ENCODE data around the gene CDH4.

DNA sequence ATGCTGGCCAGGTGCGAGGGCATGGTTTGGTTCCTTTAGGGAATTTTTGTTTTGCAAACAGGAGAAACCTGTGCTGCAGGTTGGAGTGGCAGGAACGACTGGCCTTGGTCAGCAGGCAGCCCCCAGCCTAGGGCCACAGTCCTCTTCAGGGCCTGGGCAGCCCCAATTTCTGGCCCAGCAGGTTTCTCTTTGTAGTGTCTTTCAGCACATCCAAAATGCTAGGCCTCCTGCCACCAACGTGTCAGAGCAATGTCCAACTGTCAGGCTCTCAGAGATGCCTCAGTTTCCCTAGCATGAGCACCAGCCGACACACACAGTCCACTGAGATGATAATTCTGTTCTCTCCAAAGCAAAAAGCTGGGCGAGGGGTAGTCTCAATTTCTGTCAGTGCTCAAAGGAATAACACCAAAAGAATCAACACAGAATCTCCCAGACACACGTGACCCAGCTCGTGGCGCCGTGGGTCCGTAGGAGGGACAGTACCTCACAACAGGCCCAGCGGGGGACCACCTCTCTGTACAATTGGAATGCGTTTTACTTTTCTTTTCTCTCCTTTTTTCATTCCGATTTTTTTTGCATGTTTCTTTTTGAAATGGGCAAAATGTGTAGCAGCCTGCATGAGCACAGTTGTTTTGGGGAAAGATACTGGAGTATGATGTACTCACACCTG is 687.8 kb downstream of the CDH4 start:
- no peak for TF ChIP-seq NBN (conservative IDR thresholded peaks at IDR 0.05)
- TF ChIP-seq, protein P1, sequence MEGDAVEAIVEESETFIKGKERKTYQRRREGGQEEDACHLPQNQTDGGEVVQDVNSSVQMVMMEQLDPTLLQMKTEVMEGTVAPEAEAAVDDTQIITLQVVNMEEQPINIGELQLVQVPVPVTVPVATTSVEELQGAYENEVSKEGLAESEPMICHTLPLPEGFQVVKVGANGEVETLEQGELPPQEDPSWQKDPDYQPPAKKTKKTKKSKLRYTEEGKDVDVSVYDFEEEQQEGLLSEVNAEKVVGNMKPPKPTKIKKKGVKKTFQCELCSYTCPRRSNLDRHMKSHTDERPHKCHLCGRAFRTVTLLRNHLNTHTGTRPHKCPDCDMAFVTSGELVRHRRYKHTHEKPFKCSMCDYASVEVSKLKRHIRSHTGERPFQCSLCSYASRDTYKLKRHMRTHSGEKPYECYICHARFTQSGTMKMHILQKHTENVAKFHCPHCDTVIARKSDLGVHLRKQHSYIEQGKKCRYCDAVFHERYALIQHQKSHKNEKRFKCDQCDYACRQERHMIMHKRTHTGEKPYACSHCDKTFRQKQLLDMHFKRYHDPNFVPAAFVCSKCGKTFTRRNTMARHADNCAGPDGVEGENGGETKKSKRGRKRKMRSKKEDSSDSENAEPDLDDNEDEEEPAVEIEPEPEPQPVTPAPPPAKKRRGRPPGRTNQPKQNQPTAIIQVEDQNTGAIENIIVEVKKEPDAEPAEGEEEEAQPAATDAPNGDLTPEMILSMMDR (CRISPR knock-in tag; IDR thresholded peaks at IDR 0.05) = no peak
- TF ChIP-seq SRSF9 (IDR thresholded peaks at IDR 0.05; ENCODE audit: borderline replicate concordance, insufficient read depth, low read depth, low read length, poor library complexity, severe bottlenecking) = no peak
- TF ChIP-seq KAT7 (CRISPR knock-in tag; IDR thresholded peaks at IDR 0.05; ENCODE audit: borderline replicate concordance) = no peak
- no peak for TF ChIP-seq TCF12 (IDR thresholded peaks at IDR 0.05)
- no peak for TF ChIP-seq TCF12 (CRISPR knock-in tag; IDR thresholded peaks at IDR 0.05)
- no peak for TF ChIP-seq XRCC5 (optimal IDR thresholded peaks at IDR 0.05; ENCODE audit: low read length)
- no peak for TF ChIP-seq TAF1 (CRISPR knock-in tag; IDR thresholded peaks at IDR 0.05)
- TF ChIP-seq USF2 (IDR thresholded peaks at IDR 0.05; ENCODE audit: low read depth, low read length) = no peak
- TF ChIP-seq USF2 (CRISPR knock-in tag; IDR thresholded peaks at IDR 0.05; ENCODE audit: borderline replicate concordance) = no peak
- no peak for TF ChIP-seq AHR (CRISPR knock-in tag; IDR thresholded peaks at IDR 0.05)
- TF ChIP-seq ETS1 (CRISPR knock-in tag; IDR thresholded peaks at IDR 0.05) = no peak
- TF ChIP-seq CBFB (CRISPR knock-in tag; IDR thresholded peaks at IDR 0.05) = no peak
- no peak for TF ChIP-seq NFE2 (CRISPR knock-in tag; IDR thresholded peaks at IDR 0.05)

All from HepG2 (cell line).